GM19468 (cell line): ENCODE measurements around the gene XPO5.
"Not testable (repeated sequence)": the region's sequence is repeated elsewhere in the genome, so short reads cannot be mapped to it uniquely, and the experiment has no call there.

ENCODE experiments used
- ATAC-seq: cut with Tn5 transposase; IDR thresholded peaks from one replicate; pipeline ENCODE4 v1.9.1; 2021; ENCODE audit warnings: mild to moderate bottlenecking, moderate library complexity, moderate number of reproducible peaks; ENCODE audit not compliant: unreplicated experiment; ENCODE audit errors: extremely low read depth

XPO5 gene

DNA sequence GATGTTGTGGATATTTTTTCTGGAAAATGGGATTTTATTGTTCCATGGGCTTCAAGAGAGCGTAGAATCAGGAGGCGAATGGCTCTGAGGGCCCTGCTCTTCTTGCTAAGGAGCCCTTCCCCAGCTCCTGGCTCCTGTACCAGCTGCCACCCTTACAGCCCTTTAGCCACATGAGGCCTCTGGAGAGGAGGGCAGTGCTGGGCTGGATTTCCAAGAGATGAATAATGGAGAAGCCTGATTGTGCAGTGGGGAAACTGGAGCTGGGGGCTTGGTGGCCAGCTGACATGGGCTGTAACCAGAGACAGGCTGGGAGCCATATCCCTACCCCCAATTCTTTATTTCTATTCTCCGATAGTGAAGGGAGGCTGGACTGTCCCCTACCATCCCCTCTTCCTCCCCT, 74.9 kb downstream of the XPO5 start:
- no peak for ATAC-seq

DNA sequence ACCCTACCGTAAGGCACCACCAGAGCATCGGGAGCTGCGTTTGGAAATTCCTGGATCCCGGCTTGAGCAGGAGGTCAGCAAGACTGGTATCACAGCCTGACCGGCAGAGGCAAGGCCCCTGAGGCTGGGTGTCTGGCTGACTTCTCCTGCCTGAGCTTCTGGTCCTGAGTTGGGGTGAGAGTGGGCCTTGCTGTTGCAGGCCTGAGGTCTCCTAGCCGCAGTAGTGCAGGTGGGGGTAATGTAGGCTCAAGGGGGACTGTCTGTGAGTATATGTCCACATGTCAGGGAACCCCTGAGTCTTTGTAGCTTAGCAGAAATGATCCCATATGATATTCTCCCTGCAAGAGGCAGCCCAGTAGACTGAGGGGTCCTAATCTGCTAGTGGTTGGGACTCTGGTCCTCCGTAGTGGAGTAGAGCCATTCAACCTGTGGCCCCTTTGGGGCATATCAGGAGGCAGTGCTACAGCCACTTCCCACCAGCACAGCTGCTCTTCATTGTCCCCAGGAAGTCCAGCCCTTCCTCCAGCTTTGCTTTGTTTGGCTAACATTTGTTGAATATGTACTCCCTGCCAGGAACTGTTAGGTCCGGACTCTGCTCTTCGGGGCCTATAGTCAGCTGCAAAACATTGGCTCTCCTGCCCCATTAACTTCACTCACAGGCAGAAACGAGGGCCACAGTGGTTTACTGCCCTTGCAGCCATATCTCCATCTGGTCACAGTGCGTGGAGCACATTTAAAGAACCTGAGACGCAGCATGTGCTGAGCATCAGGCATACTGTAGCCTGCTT, 76.6 kb downstream of the XPO5 start:
- no peak for ATAC-seq

DNA sequence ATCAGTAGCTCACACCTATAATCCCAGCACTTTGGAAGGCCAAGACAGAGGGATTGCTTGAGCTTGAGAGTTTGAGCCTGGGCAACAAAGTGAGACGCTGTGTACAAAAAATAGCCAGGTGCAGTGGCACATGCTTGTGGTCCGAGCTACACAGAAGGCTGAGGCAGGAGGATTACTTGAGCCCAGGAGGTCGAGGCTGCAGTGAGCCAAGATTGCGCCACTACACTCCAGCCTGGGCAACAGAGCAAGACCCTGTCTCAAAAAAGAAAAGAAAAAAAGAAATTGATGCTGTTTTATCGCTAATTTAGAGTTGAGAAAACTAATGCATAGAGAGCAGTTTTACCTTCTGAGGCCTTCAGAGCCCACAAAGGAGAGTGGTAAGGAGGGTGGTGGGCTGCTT, 77.5 kb downstream of the XPO5 start:
- ATAC-seq: not testable (repeated sequence)

DNA sequence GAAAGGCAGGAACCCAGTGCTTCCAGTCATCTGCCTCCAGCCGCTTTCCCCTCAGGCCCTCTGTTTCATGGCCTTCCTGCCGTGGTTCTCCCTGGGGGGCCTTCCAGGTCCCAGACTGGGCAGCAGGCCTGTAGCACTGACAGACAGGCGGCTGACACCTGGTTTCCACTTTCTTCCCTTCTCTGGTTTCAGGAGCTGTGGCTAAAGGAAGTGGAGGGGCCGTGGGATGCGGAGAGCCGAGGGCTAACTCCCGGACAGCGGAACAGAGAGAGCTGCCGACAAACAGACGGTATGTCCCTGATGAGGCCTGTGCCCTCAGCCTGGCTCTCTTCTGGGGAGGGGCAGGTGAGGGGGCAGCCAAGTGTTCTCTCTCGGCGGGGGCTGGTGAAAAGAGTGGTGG, 78.1 kb downstream of the XPO5 start:
- no peak for ATAC-seq

DNA sequence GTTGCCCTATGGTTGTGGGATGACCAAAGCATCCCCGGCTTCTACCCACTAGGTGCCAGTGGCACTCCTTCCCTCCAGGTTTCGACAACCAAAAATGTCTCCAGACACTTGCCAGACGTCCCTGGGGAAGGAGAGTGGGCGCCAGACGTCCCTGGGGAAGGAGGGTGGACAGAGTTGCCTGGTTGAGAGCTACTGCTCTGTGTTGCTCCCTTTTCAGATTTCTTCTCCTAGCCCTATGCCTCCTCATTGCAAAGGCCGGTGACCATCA, 78.8 kb downstream of the XPO5 start:
- ATAC-seq: no peak

DNA sequence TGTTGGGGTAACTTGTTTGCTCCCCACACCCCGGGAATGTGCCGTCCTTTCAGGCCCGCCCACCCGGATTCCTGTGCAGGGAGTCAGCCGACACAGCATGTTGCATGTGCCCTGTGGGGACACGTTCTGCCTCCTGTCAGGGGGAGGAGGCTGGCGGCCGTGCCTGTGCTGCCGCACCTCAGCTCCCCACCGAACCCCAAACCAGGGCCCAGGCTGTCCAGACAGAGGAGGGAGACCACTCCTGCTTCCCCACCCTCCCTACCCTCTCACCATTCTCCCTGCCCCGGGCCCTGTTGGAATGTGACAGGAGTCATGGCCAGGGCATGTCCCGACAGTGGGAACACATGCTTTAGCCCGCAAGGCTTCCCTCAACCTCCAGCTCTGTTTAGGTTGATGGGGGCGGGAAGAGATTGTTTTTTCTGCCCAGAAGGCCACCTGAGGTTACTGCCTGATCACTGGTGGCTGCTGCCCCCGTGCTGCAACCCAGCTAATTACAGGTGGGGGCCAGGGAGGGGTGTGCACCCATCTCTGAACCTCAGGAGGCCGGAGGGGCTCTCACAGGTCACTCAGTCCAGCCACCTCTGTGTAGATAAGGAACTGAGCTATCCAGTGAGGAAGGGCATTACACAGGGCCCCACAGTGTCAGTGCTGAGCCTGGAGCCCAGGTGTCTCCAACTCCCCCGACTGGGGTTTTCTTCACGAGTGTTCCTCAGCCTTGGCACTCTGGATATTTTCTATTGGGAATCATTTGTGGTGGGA, 79.3 kb downstream of the XPO5 start:
- no peak for ATAC-seq

DNA sequence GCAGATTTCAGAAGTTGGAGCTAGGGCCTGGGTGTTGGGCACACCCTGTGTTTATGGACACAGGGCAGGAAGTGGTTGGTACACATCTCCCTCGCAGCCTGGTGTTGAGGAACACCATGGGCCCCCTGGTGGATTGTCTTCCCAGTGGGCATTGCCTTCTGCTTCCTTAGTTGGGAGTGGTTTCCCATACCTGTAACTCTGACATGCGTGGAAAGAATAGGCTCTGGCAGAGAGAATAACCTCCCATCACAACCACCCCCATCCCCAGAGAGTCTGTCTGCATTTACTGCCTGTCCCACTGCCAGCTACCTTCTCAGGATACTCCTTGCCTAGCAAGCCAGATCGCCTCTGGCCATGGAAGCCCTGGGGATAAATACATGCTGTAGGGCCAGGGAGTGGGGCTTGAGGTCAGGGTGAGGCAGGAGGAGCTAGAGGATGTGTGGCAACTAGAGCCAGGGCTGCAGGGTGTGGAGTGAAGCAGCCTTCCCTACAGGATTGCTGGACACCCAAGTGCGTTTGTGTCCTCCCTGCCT, 80.4 kb downstream of the XPO5 start:
- no peak for ATAC-seq

DNA sequence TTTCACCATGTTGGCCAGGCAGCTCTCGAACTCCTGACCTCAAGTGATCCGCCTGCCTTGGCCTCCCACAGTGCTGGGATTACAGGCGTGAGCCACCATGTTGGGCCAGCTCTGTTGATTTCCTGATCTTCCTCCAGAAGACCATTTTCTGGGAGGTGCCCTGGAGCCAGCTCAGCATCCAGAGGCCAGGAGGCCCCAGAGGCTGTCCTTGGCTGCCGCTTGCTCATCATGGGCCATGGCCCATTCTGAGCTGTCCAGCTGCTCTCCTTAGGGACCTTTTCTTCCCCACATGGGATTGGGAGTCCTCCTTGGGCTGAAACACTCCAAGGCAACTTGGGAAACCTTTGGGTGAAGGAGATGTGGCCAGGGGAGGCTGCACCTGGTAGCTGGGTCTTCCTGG, 81.1 kb downstream of the XPO5 start:
- no peak for ATAC-seq

DNA sequence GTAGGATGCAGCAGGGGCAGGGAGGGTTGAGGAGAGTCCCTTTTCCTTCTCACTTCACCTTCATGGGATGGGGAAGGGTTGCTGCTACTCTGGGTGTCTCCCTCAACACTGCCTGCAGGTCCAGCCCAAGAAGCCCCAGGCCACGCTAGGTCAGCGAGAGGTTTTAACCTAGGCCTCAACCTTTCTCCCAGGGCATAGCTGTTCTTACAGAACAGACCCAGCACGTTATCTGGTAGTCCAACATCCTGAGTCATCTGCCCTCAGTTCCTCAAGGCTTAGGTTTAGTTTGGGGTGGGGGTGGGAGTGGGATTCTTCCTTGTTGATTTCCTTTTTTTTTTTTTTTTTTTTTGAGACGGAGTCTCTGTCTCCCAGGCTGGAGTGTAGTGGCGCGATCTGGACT, 81.5 kb downstream of the XPO5 start:
- ATAC-seq: no peak

DNA sequence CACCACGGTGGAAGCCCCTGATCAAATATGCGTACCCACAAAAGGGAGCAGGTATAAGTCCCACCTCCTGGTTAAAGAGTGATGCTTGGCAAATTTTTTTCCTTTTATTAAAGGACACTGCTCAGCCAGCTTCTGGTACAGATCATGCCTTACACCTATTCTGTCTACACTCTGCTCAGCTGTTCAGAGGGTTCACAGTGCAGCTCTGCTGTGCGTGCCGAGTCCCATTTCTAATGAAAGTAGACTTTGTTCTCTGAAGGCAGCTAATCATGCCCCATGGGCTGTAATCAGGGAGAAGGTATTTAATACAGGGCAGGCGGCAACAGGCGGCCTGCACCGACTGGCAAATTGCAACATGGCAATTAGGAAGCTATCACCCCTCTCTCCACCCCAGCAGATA, 82.0 kb downstream of the XPO5 start:
- ATAC-seq: no peak

DNA sequence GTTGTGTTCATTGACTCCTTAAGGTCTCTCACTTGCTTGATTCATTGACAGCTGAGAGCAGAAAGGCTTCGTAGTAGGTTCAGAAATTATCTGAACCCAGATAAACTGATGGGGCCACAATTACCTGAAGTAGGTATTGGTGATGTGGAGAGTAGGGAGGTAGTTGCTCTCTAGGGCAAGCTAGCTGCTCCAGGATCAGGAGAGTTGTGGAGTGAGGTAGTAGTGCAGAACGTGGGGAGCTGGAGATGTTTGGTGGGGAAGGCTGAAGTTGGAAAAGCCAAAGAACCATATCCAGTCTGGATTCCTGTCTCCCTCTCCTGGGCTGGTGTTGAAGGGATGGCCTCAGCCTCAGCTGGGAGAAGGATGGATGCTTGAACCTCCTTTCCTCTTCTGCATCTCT, 82.6 kb downstream of the XPO5 start:
- ATAC-seq: no peak

DNA sequence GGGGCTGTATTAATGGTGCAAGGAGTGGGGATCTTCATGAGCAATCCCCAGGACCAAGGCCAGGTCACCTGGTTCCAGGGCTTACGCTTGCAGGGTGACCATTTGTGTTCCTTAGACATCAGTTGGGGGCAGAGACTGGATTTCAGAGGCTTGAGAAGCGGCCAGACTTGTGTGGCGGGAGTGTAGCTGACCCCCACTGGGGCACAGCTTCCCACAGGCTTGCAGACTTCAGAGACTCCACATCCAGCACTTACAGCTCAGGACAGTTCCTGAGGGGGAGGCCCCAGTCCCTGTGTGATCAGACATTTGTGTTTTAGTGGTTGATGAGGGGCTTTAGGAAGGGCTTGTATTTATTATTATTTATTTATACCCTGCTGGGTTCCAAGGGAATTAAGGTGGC, 83.2 kb downstream of the XPO5 start:
- ATAC-seq: no peak

DNA sequence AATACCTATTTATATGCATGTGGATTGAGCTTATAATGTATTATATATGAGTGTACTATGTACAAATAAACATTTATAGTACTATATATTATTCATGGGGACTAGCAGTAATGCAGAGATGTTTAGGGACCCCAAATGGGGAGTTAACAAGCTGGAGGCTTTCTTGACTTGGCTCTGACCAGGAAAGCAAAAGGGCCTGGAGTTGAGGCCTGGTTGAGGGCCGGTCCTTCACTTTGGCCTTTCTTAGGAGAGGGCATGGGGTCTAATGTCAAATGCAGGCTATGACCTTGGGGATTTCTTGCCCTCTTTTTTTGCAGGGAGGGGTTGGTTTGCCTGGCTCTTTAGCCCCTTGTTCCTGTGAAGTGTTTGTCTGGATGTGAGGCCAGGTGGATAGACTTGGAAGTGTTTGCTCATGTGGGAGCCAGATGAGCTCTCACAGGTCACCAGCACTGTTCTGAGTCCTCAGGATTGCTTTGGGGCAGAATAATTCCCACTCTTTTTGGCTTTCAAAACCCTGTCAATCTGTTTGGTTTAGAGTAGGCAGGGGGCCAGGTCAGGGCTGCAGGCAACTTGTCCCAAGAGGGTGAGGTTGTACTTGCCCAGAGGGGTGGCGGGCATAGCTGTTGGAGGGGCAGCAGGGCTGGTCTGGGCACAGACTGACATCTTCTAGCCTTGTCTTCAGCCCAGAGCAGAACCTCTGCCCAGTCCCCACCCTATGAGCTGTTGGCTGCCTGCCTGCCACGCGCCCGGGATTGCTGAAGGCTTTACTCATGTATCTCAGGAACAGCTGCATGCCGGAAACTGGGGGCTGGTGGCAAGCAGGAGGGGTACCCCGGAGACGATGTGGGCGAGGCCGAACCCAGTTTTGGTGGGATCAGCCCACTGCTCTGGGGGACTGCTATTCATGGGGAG, 83.8 kb downstream of the XPO5 start:
- ATAC-seq: no peak

DNA sequence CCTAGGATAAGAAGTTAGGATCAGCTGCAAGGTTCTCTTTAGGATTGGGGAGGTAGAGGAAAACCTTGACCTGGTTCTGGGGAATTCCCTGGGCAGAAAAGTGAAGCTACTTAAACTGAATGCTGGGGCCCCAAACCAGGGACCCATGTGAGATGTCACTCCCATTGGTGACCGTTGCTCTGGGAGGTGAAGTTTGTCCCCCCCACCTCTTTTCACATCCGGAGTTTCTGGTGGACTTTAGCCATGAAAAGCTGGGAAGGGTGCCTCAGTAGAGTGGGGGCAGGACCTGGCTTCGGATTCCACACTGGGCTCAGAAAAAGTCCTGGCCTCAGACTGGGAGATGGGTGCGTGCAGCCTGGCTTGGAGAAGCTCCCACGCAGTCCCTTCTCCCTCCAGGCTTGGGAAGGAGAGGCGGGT, 85.3 kb downstream of the XPO5 start:
- no peak for ATAC-seq

DNA sequence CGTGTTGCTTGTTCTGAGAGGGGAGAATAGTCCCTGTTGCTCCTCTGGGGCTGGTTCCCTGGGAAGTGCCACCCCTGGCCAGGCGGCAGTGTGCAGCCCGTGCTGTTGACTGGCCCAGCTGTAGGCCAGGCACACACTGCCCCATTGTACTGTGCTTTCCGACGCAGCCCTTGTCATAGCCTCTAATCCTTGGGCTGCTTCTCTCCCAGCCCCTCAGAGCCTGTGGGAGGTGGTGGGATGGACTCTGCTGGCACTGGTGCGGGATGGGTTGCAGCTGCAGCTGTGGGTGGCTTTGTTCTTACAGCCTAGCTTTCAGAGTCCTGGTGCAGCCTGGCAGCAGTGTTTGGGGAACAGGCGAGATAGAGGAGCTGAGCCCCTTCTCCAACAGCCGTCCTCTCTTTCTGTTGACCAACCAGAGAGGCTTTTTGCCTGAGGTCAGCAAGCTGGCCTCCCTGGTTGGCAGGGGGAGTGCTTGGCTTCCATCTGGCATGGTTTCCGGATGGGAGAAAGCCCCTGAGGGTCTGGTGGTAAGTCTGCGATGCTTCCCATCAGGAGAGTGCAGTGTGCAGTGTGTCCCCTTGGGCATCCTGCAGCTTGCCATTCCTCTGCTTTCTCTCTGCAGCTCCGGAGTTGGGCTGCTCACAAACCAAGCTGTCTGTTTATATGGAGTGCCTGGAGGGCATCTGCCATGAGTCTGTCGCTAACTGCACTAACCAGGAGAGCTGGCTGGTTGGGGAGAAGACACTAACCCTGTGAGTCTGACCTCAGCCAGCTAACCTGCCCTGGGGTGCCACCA, 86.4 kb downstream of the XPO5 start:
- ATAC-seq: no peak

DNA sequence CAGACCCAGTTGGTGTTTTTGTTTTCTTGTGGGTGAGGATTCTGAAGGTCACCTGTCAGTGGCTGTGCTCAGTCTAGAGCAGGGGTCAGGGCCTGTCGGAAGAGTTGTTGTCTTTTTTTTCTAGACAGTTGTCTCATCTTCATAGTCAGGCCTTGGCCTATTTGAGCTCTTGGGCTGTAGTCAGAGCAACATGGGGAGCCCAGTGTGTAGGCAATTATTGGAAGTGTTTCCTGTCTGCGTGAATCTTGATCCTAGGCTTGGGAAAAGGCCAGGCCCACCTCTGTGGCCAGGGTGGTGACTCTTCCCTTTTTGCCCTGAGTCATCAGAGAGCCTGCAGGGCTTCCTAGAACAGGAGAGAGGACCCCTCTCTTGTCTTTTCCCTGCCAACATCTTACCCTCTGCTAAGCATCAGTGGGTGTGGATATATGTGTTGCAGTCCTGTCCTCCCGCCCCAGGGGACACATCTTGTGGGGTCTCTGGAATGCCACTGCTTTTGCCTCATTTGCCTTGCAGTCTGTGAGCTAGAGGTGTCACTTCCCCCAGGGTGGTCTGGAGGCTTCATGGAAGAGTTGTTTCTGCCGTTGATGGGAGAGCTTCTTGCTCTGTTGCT, 87.1 kb downstream of the XPO5 start:
- ATAC-seq: no peak

DNA sequence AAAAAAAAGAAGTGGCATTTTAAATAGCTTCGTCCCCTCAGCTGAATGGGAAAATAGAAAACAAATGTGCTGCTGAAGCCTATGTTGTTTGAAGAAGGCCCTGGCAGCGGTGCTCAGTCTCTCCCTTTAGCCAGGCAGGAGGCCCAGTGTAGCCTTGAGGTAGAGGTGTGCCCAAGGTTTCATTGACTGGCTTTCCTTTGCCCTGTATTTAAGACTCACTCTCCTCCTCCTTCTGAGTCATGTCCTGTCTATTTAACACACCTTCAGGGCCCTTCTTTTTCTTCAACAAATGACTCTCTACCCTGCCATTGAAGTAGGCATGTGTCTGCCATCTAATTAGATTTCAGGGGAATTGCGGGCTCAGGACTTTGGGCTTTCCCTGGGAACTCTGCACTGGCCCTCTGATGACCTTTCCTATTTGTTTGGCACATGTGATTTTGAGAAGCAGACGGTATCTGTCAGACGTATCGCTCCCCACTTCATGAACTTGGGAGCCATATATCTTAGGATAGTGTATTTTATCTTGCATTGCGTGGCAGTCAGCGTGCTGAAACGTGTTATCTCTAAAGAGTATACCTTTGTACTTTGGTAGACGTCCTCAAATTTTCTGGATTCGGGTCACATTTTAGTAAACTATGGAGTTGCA, 94.1 kb downstream of the XPO5 start:
- no peak for ATAC-seq

DNA sequence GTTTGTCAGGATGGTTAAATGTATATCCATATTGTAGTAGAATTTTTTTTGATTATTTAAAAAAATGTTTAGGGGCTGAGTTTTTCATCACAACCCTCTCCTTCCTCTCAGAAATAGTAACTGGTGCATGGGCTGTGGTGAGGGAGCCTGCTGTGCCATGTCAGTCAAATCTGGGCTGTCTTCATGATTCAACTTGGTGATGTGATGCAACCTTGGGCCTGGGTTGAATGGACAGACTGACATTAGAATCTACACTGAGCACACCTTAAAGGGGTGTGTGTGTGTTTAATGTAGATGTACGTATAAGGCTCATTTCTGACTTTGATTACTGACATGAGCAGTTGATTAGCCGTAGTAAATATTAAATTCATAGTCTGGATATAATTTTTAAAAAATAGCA, 94.8 kb downstream of the XPO5 start:
- no peak for ATAC-seq

DNA sequence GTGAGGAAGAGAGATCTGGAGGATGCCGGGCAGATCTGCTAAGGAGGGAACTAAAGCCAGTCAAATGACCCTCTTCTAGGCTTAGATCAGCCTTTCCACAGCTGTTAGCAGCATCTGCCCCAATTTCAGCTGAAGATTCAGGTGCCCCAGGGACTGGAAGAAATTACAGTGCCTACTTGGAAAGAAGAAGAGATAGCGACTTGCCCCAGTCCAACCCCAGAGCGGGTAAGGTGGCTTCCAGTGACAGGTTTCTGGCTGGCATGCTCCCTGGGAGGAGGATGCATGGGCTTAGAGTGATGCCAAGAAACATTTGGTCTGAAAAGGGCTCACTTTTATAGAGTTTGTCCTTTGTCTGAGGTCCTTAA, 97.8 kb downstream of the XPO5 start:
- ATAC-seq: no peak
